ENCODE measurements around the gene THAP4. TPM values are rescaled to one million over a fixed set of nuclear protein-coding genes. Genes with fewer than 3 reads are reported as not detected.

Gene THAP4
- polyA plus RNA-seq, 1 of the 3 experiments (the other 2 are of a cell fraction) = 64.7 TPM

DNA sequence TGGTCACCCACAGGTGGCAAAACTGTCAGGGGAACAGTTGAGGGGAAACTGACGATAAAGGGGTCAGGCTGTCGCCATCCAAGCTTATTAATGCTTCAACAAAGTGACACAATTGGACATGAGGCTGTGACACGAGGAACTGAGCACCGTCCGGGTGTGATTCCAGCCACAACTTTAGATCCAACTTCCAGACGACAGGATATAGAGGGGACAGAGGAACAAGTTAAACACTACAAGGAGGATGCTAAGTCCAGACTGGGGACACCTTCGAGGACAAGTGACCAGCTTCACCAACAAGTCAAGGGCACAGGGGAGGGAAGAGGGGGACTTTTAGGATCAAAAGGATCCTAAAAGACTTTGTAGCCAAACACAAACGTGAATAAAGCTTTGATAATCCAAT lies 54.6 kb downstream of the THAP4 start:
- H3K9me3 ChIP-seq = peaks cover 9% of the 10 kb centered on the region; the same call in 1 of the 2 replicates
- no peak for DNase-seq
- TF ChIP-seq, protein P1, sequence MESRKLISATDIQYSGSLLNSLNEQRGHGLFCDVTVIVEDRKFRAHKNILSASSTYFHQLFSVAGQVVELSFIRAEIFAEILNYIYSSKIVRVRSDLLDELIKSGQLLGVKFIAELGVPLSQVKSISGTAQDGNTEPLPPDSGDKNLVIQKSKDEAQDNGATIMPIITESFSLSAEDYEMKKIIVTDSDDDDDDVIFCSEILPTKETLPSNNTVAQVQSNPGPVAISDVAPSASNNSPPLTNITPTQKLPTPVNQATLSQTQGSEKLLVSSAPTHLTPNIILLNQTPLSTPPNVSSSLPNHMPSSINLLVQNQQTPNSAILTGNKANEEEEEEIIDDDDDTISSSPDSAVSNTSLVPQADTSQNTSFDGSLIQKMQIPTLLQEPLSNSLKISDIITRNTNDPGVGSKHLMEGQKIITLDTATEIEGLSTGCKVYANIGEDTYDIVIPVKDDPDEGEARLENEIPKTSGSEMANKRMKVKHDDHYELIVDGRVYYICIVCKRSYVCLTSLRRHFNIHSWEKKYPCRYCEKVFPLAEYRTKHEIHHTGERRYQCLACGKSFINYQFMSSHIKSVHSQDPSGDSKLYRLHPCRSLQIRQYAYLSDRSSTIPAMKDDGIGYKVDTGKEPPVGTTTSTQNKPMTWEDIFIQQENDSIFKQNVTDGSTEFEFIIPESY (IDR thresholded peaks at IDR 0.05; ENCODE audit: borderline replicate concordance, low read depth) = no peak
- TF ChIP-seq RCOR1 (IDR thresholded peaks at IDR 0.05; ENCODE audit: low read length) = no peak
- TF ChIP-seq YY1 (IDR thresholded peaks at IDR 0.05; ENCODE audit: low read depth) = no peak
- TF ChIP-seq GATA2 (CRISPR knock-in tag; IDR thresholded peaks at IDR 0.05) = no peak
- no peak for TF ChIP-seq MEF2A (IDR thresholded peaks at IDR 0.05; ENCODE audit: borderline replicate concordance, low read depth)
- no peak for TF ChIP-seq SMC3 (IDR thresholded peaks at IDR 0.05; ENCODE audit: low read depth, low read length)
- no peak for TF ChIP-seq SIN3A (IDR thresholded peaks at IDR 0.05; ENCODE audit: borderline replicate concordance, low read depth, low read length)
- TF ChIP-seq CHD2 (IDR thresholded peaks at IDR 0.05; ENCODE audit: low read length, partially characterized antibody) = no peak
- TF ChIP-seq MXI1 (IDR thresholded peaks at IDR 0.05; ENCODE audit: low read depth, low read length) = no peak
- no peak for TF ChIP-seq NFIC (IDR thresholded peaks at IDR 0.05; ENCODE audit: borderline replicate concordance)
- TF ChIP-seq RXRA (IDR thresholded peaks at IDR 0.05; ENCODE audit: borderline replicate concordance, low read depth) = no peak
- no peak for TF ChIP-seq JUND (IDR thresholded peaks at IDR 0.05)
- no peak for TF ChIP-seq ELF1 (IDR thresholded peaks at IDR 0.05)
- TF ChIP-seq GABPA (IDR thresholded peaks at IDR 0.05; ENCODE audit: low read depth) = no peak
- TF ChIP-seq, protein P2, sequence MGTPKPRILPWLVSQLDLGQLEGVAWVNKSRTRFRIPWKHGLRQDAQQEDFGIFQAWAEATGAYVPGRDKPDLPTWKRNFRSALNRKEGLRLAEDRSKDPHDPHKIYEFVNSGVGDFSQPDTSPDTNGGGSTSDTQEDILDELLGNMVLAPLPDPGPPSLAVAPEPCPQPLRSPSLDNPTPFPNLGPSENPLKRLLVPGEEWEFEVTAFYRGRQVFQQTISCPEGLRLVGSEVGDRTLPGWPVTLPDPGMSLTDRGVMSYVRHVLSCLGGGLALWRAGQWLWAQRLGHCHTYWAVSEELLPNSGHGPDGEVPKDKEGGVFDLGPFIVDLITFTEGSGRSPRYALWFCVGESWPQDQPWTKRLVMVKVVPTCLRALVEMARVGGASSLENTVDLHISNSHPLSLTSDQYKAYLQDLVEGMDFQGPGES (IDR thresholded peaks at IDR 0.05; ENCODE audit: low read depth, low read length) = no peak
- TF ChIP-seq RAD21 (IDR thresholded peaks at IDR 0.05; ENCODE audit: low read length) = no peak
- no peaks in the 10 kb centered on the region for H4K20me1 ChIP-seq (ENCODE audit: insufficient read depth)
- ChIA-PET CTCF (no interaction called here), POLR2A (no interaction called here)
- no peak overlapping the region for H3K27ac ChIP-seq (ENCODE audit: low read depth in 2 of 2, low read length in 1 of 2)
- no peak overlapping the region for H3K4me2 ChIP-seq
- H3K79me2 ChIP-seq (ENCODE audit: insufficient read depth) = no peaks in the 10 kb centered on the region; the same call in 1 of the 2 replicates
- no peaks in the 10 kb centered on the region for H3K27me3 ChIP-seq (ENCODE audit: insufficient read depth)
- H3F3A ChIP-seq (replicated peaks; ENCODE audit: insufficient read depth) = no peaks in the 10 kb centered on the region
- H3K4me3 ChIP-seq (ENCODE audit: low read depth in 2 of 2, low read length in 1 of 2) = no peak overlapping the region; a peak in 1 of 4 replicates
- WGBS (ENCODE audit: low lambda C conversion rate) = 84% methylated on average over 8 of the region's 8 CpGs
- no peaks in the 10 kb centered on the region for H3K9me2 ChIP-seq
- peaks cover 26 to 66% of the 10 kb centered on the region in 2 experiments for H3K36me3 ChIP-seq (replicated peaks in 1 of 2; ENCODE audit: control insufficient read depth in 1 of 2, insufficient read depth in 2 of 2, low read length in 1 of 2)
- no peaks in the 10 kb centered on the region for H3K4me1 ChIP-seq (ENCODE audit: control insufficient read depth in 1 of 2, insufficient read depth in 2 of 2, low read depth in 1 of 2, low read length in 1 of 2)
- no peak overlapping the region for H3K9ac ChIP-seq
- H2AFZ ChIP-seq (ENCODE audit: low read depth) = no peak overlapping the region

DNA sequence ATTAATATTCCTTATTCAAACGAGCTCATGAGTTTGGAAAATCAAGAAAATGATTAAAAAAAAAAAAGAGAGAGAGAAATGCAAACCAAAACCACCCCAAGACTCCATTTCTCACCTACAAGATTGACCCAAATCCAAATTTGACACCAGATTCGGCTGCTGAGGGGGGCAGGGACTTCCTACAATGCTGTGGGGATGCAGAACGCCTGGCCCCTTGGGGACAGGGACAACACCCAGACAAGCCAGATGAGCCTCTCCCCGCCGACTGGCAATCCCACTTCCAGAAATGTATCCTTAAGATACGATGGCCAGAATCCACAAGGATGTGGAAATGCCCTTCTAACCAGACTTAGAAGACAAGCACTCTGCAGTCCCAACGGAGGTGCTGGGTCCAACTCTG lies 57.7 kb downstream of the THAP4 start:
- Histone ChIP-seq H2AFZ (ENCODE audit: low read depth) (no peak overlapping the region), H3K4me3 (ENCODE audit: low read depth in 2 of 2, low read length in 1 of 2) (no peak overlapping the region), H3K36me3 (replicated peaks in 1 of 2; ENCODE audit: control insufficient read depth in 1 of 2, insufficient read depth in 2 of 2, low read length in 1 of 2) (peaks cover 18 to 39% of the 10 kb centered on the region in 2 experiments), H3K9me3 (no peaks in the 10 kb centered on the region), H3K27me3 (ENCODE audit: insufficient read depth) (no peaks in the 10 kb centered on the region), H3F3A (replicated peaks; ENCODE audit: insufficient read depth) (no peaks in the 10 kb centered on the region), H4K20me1 (ENCODE audit: insufficient read depth) (no peaks in the 10 kb centered on the region), H3K9ac (no peak overlapping the region), H3K27ac (ENCODE audit: low read depth in 2 of 2, low read length in 1 of 2) (no peak overlapping the region), H3K9me2 (no peaks in the 10 kb centered on the region), H3K4me2 (no peak overlapping the region), H3K4me1 (ENCODE audit: control insufficient read depth in 1 of 2, insufficient read depth in 2 of 2, low read depth in 1 of 2, low read length in 1 of 2) (no peaks in the 10 kb centered on the region), H3K79me2 (ENCODE audit: insufficient read depth) (no peaks in the 10 kb centered on the region)
- DNase-seq = no peak
- ChIA-PET CTCF (interaction anchor here (0.8 kb wide), 1 partner anchor 14 kb away, joined by 3 read pairs; no protein-coding TSS in a partner anchor), POLR2A (no interaction called here)
- WGBS (ENCODE audit: low lambda C conversion rate) = 89% methylated on average over 6 of the region's 7 CpGs
- no peak for TF ChIP-seq SIN3A (IDR thresholded peaks at IDR 0.05; ENCODE audit: borderline replicate concordance, low read depth, low read length)
- TF ChIP-seq POLR2AphosphoS5 (IDR thresholded peaks at IDR 0.05; ENCODE audit: low read depth, low read length) = no peak
- TF ChIP-seq, protein P3, sequence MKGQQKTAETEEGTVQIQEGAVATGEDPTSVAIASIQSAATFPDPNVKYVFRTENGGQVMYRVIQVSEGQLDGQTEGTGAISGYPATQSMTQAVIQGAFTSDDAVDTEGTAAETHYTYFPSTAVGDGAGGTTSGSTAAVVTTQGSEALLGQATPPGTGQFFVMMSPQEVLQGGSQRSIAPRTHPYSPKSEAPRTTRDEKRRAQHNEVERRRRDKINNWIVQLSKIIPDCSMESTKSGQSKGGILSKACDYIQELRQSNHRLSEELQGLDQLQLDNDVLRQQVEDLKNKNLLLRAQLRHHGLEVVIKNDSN (IDR thresholded peaks at IDR 0.05; ENCODE audit: borderline replicate concordance, low read depth) = no peak
- TF ChIP-seq EZH2phosphoT487 (IDR thresholded peaks at IDR 0.05; ENCODE audit: borderline replicate concordance, low read depth) = no peak
- no peak for TF ChIP-seq ELF1 (IDR thresholded peaks at IDR 0.05)
- no peak for TF ChIP-seq CHD2 (IDR thresholded peaks at IDR 0.05; ENCODE audit: low read length, partially characterized antibody)
- TF ChIP-seq NRF1 (IDR thresholded peaks at IDR 0.05; ENCODE audit: low read depth, low read length) = no peak
- no peak for TF ChIP-seq RCOR1 (IDR thresholded peaks at IDR 0.05; ENCODE audit: low read length)
- TF ChIP-seq NFIC (IDR thresholded peaks at IDR 0.05; ENCODE audit: borderline replicate concordance) = no peak
- no peak for TF ChIP-seq SMC3 (IDR thresholded peaks at IDR 0.05; ENCODE audit: low read depth, low read length)
- no peak for TF ChIP-seq TEAD4 (IDR thresholded peaks at IDR 0.05; ENCODE audit: borderline replicate concordance, insufficient read depth)
- TF ChIP-seq FOXJ3 (CRISPR knock-in tag; IDR thresholded peaks at IDR 0.05) = no peak
- no peak for TF ChIP-seq GABPA (IDR thresholded peaks at IDR 0.05; ENCODE audit: low read depth)
- TF ChIP-seq TAF1 (IDR thresholded peaks at IDR 0.05; ENCODE audit: borderline replicate concordance, low read depth, low read length) = no peak
- no peak for TF ChIP-seq RXRA (IDR thresholded peaks at IDR 0.05; ENCODE audit: borderline replicate concordance, low read depth)
- TF ChIP-seq RFX5 (IDR thresholded peaks at IDR 0.05; ENCODE audit: low read length) = no peak
- no peak for TF ChIP-seq FOXM1 (IDR thresholded peaks at IDR 0.05; ENCODE audit: low read depth)
